Middle frontal gyrus (tissue), 1 donor: ENCODE data around the gene ALOXE3.
A peak's percentile ranks its signal among the peaks of the same experiment; 100 is the strongest.

Source experiments
- DNase-seq: peaks from one replicate; pipeline ENCODE4 v3.0.0-alpha.2; 2015; ENCODE audit warnings: low spot score; ENCODE audit errors: extremely low spot score

ALOXE3 gene

DNA sequence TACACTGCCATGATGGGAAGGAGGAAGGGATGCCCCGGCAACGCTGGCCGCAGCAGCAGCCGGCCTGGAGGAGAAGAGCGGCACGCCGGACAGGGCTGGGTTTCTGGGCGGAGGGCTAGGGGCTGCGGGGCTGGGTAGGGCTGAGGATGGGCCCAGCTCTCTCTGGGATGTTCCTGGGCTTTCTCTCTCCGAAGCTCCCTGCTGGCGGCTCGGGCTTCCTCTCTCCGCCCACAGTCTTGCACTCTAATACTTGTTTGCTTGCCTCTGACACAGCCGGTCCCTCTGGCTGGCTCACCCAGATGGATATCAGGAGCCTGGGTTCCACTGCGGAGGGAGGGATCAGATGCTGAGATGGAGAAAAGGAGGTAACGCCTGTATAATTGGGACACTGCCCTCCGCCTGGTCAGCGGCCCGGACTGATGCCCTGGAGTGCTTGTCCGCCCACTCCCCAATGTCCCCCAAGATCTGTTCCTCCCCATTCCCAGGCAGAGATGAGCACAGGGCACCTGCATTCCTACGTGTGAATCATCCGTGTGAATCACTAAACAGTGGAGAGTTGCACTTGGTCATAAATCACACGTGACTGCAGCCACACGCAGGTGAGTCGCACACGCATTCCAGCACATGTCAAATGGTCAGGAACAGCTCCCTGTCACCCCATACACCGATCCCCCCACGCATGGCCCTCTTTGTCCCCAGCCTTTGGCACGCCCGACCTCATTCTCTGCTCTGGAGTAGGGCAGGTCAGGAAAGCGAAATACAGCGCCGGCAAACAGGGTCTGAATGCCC, at the start of gene ALOXE3:
Gene ALOXE3 (minus strand): TSS at position 535 of the 789 bp plus-strand sequence. CDS start 524 bp downstream, at position 11.
- peak; percentile 9 for DNase-seq

DNA sequence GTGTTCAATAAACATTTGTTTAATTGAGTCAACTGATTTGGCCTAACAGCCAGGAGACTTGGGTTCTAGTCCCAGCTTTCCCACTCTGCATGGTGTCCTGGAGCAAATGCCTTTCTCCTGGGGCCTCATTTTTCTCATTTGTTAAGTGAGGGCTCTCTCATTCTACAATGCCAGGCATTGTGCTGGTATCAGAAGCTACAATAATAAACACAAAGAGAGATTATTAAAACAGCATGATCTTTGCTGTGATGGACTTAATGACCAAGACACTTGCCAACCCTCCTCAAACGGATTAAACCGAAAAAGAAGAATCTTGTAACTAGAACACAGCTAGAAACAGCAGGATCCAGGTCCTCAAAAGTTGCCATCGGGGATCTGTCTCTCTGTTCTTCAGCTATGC, 49.2 kb upstream of the ALOXE3 start:
- DNase-seq: no peak

DNA sequence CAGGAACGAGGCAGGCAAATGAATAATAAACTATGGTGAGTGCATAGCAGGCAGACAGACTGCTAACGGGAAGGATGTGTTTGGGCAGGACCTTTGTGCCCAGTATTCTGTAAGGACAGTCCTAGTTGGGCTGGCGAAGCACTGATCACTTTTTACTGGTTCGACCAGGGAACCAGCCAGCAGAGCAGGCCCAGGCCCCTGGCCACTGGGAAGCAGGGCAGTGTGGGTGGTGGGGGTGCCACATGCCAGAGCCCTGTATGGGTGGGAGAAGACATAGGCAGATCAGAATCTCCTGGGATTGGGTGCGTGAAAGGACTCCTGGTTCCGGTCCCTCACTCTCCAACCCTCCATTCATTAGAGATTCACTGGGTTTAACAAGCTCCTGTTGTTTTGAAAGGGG, 48.4 kb upstream of the ALOXE3 start:
- DNase-seq: no peak

DNA sequence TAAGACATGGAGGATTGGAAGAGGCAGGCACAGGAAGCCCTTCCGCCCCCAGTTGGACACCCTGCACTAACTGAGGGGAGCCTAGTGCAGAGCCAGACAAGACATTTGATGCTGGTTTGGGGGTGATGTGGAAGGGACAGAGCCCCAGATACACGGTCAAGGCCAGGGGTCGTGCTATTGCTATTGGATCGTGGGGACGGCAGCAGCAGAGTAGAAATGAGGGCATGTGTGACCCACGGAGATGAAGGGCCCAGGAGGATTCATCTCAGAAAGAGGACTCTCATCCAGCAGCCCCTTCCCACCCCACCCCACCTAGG, 46.5 kb upstream of the ALOXE3 start:
- DNase-seq: no peak

DNA sequence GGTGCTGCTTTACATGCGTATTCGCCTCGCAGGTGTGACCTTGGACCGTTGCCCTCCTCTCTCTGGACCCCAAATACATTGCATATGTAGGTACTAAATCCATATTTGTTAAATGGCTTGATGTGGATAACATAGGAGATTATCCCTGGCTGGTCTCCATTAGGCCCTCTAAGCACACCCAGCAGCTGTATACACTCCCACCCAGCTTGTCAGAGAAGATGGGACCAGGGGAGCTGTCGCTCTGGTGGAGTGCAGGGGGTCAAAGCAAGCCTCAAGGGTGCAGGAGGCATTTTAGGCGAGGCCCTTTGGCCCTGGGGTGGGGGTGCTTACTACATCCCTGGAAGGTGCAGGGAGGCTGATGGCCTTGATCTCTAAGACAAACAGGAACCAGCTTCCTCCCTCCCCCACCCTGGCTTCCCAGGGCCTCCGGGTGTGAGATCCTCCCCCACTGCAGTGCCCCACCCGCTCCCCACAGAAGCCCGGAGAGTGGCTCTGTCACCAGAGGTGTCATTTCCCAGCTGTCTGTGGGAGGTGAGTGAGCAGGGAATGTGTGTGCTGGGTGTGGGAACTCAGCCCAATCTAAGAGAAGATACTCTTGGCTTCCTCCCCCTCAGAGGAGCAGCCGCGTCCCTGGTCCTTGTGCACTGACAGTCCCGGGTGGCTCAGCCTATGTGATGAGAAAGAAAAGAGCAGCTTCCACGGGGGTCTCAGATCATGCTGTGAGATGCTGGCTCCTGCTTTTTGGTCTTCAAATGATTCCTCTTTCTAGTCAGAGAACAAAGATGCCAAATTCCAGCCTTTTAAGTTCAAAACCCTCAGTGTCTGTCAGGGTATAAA, 45.9 kb upstream of the ALOXE3 start:
- DNase-seq: no peak

DNA sequence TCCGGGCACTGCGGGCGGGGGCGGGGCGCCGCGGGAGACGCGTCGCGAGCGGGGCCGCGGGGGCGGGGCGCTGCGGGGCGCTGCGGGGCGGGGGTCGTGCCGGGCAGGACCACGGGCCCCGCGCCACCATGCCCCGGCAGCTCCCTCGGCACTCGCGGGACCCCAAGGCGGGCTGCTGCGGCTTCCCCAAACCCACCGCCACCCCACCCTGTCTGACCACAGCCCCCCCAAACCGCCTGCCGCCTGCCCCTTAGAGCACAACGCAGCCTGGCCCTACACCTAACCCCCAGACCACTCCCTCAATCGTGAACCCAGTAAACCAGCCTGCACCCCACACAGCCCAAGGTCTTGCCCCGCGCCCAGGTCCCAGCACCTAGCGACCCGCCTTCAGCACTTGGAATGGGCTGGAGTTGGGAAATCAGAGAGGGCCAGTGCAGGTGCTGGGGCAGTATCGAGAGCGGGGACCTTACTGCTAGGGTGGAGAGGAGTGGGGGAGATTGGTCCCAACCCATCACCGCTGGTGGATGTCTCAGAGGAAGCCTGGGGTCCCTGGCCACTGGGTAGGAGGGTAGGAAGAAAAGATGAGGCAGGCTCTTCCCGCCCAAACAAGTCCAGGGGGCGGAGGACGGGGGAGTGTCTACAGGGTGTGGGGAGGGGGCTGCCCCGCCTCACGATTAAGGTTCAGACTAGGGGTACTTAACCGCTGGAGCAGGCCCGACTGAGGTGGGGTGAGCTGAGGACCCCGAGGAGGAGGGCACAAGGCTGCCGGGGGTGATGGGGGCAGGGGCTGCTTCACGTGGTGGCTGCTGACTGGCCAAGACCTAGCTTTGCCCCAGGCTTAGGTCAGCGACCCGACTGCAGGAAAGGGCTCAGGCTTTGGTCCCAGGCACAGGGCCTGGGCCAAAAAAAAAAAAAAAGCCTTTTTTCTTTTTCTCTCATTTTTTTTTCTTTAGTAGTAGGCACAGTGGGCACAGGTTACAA, 45.0 kb upstream of the ALOXE3 start:
- DNase-seq: no peak

DNA sequence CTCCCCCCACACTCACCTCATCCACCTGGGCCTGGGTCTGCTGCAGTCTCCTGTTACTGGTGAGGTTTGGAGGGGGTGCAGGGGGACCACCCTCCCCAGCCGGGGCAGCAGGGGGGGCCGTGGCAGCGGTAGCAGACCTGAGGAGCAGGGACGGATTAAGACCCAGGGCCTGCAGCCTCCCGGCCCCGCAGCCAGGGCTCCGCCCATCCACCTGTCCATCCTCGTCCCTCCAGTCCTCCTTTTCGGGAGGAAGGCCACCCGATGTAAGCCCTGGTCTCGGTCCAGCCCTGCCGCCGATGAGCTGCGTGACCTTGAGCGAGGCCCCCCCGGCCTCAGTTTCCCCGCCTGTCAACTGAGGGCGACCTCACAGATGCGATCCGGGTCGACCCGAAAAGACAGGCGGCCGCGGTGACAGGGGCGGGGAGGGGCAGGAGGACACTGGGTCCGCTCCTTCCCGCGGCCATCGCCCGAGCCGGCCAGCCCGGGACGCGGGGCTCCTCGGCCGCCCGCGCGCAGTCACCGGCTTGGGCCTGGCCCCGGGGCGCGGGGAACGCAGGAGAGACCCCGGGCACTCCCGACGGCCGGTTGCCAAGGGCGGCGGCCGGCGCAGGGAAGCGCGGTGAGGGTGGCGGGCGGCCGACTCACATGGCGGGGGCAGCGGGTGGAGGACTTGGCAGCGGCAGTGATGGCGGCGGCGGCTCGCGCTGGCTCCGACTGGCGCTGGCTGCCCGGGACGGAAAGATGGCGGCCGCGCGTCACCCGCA, 44.1 kb upstream of the ALOXE3 start, which contains the start of gene VAMP2:
Gene VAMP2 (minus strand): TSS at position 716 of the 764 bp plus-strand sequence. CDS start 69 bp downstream, at position 647.
- DNase-seq: no peak

DNA sequence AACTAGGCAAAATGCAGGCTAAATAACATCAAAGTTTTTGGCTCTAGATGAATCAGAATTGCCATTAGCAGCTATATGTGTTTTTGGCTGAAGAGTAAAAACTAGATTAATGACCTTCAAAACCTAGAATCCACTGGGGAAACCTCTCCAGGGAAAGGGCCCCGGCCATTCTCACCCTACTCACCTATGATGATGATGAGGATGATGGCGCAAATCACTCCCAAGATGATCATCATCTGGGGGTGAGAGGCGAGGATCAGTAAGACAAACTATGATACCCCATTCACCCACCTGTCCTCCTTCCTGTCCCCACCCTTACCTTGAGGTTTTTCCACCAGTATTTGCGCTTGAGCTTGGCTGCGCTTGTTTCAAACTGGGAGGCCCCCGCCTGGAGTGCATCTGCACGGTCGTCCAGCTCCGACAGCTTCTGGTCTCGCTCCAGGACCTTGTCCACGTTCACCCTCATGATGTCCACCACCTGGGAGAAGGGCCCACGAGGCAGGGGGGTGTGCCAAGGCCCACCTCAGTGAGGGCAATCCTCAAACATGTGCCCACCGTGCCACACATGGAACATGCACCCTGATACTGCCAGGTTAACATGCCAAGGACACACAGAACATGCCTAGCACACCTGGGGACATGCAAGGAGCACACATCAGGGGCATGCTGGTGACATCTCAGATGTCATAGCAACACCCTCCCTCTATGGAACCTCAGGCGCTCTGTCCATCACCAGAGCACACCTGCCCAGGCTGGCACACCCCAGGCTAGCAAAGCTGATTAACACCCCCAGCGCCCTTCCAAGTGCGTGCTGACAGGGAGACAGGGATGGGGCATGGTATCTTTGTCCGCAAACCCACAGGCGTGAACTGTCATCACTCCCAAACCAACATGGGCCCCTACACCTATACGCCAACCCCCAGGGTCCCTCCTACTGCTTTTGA, 43.2 kb upstream of the ALOXE3 start:
- DNase-seq: no peak

DNA sequence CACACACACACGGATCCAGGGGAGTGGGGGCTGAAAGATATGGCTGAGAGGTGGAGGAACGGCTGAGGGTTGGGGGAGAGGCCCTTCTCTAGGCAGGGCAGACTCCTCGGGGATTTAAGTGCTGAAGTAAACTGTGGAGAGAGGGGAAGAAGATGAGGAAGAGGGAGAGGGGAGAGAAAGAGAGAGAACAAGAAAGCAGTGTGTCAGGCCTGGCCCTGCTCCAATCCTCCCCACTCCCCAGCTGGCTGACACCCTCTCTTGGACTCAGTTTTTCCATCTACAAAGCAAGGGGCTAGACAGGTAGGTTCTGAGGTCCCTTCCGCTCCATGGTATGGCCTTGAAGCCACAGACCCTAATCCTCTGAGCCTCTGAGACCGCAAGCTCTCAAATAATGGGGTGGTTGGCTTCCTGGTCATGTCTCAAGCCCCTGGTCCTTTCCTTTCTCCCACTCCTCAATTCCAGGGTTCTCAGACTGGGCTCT, 42.5 kb upstream of the ALOXE3 start:
- no peak for DNase-seq

DNA sequence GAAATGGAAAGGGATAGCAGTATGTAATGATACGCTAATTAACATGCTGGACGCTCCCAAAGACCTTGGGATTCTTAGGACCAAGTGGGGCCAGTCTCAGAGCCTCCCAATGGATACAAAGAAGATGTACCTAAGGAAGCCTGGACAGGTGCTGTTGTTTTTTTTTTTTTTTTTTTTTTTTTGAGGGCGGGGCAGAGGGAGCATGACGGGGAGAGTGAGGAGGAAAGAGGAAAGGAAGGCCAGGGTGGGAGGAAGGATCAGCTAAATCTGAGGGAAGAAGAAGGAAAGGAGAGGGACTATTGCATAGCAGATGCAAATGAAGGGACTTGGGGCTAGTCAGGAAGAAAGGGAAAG, 41.9 kb upstream of the ALOXE3 start:
- no peak for DNase-seq

DNA sequence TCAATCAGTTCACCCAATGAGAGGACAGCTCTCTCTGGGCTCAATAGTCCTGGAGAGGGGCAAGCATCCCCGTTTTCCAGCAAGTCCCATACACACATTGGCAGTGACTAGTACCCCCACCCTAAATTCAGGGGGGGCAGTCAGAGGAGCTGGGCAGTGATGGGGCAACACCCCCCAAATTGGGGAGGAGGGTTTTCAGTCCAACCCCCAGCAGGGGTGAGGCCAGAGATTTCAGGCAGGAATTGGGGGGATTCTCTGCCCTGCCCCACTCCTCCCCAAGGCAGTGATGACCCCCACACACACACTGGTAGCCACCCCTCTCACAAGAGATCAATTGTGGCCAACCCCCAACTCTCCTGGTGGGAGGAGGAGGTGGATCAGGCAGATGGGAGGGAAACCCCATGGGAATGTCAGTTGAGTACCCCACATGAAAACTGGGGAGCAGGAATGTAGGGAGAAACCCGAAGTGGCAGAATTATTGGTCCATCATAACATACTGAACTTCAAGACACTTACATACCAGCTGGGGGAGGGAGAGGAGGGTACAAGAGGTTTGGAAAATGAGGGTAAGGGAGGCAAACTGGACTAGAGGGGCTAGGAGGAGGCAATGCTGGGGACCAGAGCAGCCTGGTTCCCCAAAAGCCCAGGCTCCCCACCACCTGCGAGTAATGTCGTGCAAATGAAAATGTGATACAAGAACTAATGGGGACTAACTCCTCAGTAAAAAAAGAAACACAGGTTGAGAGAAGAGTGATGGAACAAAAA, 41.3 kb upstream of the ALOXE3 start:
- DNase-seq: no peak

DNA sequence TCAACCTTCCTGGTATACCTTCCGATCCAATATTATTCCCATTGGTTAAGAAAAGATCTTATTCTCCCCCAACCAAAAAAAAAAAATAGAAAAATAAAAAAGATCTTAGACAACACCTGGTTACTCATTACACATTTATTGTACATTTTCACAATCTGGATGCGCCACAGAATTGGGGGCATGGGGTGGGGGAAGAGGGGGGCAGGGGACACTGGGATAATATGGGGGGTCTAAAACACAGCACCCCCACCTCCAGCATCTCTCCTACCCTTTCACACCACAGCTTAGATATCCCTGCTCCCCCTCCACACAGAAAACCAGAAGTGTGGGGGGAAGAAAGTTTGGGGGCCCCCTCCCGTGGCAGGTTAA, 40.7 kb upstream of the ALOXE3 start:
- no peak for DNase-seq

DNA sequence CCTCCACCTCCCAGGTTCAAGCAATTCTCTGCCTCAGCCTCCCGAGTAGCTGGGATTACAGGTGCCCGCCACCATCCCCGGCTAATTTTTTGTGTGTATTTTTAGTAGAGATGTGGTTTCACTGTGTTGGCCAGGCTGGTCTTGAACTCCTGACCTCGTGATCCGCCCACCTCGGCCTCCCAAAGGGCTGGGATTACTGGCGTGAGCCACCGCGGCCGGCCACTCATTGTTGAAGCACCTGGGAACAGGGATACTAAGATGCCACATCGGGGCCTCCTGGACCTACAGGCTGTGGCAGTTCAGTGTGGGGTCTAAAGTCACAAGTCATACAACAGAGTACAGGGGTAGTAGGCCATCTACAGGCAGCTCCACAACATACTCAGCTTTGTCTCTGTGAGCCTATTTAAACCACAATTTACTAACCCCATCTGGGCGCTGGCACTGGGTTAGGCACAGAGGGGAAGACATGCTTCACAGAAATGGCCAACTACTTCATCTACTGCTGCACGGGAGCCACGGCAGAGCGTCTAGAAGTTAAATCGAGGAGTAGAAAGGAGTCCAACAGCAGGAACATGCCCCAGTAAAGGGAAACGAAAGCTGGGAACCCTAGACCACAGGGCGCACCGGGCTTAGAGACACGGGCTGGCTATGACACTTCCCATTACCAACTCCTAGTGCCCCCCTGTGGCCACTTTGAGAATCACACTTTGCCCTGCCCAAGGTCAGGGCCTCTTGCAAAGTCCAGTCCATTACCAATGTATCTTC, 40.1 kb upstream of the ALOXE3 start:
- DNase-seq: peak; percentile 86

DNA sequence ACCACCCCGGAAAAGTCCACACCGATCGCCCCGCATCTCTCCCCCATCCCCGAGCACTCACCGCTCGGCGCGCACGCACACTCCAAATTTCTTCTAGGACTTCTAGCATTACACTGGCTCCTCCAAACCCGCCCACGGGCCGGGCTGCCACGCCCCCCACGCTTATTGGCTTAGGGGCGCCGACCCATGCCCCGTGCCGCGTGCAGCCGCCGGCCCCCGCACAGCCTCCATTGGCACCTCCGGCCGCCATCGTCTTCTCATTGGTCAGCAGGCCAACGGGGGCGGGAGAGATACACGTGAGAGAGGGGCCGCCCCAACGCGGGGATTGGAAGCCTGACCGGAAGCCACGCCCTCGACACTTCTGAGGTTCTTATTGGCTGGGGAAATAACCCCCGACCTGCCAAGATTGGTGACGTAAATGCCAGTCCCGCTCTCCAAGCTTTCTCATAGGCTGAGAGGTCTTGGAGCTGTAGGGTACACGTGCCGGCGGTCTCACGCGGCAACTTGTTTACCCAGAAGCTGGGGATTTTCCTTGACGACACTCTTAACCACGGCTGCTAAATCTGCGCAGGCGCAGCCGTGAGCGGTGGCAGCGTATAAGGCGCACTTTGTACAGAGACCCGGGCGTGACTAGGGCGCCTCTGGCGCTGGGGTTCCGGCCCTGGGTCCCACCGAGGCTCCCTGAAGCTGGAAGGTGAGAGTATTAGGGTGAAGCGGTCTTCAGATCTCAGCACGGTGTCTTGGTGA, 38.1 kb upstream of the ALOXE3 start:
- peak; percentile 99 for DNase-seq

DNA sequence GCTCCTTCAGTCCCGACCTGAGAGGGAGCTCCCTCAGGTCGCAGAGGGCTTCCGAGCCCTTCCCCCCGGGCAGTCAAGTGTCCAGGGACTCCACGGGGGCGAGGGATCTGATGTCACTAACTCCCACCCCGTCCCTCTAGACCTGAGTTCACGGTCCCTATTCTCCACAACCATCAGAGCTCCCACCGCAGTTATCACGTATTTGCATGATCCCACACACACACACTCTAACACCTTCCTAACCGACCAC, 37.6 kb upstream of the ALOXE3 start:
- DNase-seq: no peak

DNA sequence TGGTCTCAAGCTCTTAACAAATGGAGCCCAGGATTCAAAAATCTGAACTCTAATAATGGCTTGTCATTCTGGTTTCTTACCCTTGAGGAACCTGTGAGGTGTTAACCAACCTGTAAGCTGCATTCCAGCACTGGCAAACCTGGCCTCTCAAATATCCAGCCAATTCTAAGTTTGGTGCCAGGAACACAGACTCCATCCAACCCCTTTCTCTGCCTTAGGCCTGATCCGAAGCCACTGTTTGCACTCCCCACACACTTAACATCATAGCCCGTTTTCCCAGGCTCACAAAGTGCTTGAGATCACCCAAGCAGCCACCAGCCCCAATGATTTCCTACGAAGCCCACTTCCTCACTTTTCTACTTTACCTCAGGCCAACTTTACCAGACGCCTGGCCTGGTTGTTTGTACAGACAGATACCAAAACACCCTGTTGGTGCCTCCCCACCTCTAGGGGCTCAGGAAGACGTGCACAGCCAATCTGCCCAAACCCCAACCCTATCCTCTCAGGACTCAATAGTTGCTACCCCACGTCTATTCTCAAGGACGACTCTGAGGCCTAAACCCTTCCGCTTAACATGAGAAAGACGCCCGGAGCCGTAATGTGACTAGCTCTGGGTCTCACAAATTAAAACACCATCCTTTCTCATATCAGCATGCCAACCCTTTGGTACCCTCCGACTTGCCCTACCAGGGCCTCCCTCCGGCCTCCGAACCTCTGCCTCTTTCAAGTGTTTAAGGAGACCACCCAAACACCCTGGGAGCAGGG, 37.1 kb upstream of the ALOXE3 start:
- no peak for DNase-seq

DNA sequence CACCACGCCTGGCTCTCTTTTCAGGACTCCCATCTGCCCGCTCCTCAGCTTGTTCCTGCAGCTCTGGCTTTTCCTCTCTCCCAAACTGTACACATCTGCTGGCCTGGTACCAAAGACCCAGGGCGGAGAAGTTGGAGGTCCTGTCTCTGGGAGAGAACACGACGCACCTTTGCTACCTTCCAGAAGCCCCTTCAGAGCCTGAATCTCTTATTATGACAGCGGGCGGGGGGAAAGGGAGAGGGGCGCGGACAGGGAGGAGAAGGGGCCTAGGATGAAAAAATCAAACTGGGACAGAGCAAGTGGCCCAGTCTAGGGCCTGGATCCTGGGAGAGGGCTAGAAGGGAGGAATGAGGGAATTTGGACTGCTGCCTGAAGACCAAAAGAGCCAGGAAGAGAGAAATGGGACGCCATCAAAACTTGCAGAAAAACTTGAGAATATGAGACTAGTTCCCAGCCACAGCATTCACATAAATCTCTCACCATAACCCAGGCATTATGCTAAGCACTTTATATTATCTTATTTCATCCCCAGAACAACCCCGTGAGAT, 36.4 kb upstream of the ALOXE3 start:
- no peak for DNase-seq
